CD4-positive, alpha-beta T cell treated with Interleukin-2 at 100 ng/mL for 4 hours (primary cell): Measurements from ENCODE around the gene SPATA31D4.

Experiments used
- DNase-seq: peaks from one replicate; pipeline ENCODE4 v3.0.0-alpha.2; 2020; ENCODE audit warnings: low spot score

SPATA31D4 gene

GRCh38 chr9:81964218-81965171 is 36.3 kb downstream of the SPATA31D4 start:
- no peak for DNase-seq

- no peak for DNase-seq
Observed at GRCh38 chr9:81968026-81968425, 39.8 kb downstream of the SPATA31D4 start.

GRCh38 chr9:81969971-81970370 is 41.7 kb downstream of the SPATA31D4 start:
- no peak for DNase-seq

- no peak for DNase-seq
Observed at GRCh38 chr9:81971727-81972126, 43.5 kb downstream of the SPATA31D4 start.

GRCh38 chr9:81974764-81975163 is 46.5 kb downstream of the SPATA31D4 start:
- DNase-seq: no peak

- DNase-seq: no peak
Observed at GRCh38 chr9:81976351-81976750, 48.1 kb downstream of the SPATA31D4 start.

GRCh38 chr9:81979196-81979595 is 51.0 kb downstream of the SPATA31D4 start:
- DNase-seq: no peak

GRCh38 chr9:81980568-81980967 is 52.3 kb downstream of the SPATA31D4 start:
- DNase-seq: no peak

GRCh38 chr9:81981883-81982282 is 53.7 kb downstream of the SPATA31D4 start:
- no peak for DNase-seq
